NCI-H2196 (cell line): Measurements from ENCODE around the gene SMYD2.
"Not testable (repeated sequence)": the region's sequence is repeated elsewhere in the genome, so short reads cannot be mapped to it uniquely, and the experiment has no call there.

Experiments used
- DNase-seq: peaks from one replicate; lab custom pipeline; 2025; ENCODE audit not compliant: unreplicated experiment; lab: John Stamatoyannopoulos, UW

SMYD2 gene

GRCh38 chr1:214271174-214271858 is 9.6 kb upstream of the SMYD2 start:
- no peak for DNase-seq

- DNase-seq = no peak
Measured at GRCh38 chr1:214271995-214272731, 8.8 kb upstream of the SMYD2 start.

GRCh38 chr1:214272964-214273533 is 7.9 kb upstream of the SMYD2 start:
- no peak for DNase-seq

GRCh38 chr1:214275700-214276099 is 5.3 kb upstream of the SMYD2 start:
- DNase-seq = not testable (repeated sequence)

- no peak for DNase-seq
Measured at GRCh38 chr1:214276786-214277185, 4.2 kb upstream of the SMYD2 start.

- DNase-seq = no peak
Measured at GRCh38 chr1:214277704-214278635, 3.0 kb upstream of the SMYD2 start.

GRCh38 chr1:214280386-214281020 is 456 bp upstream of the SMYD2 start:
- DNase-seq = peak; percentile 9

GRCh38 chr1:214281720-214282629 is 1.0 kb downstream of the SMYD2 start:
- peak; percentile 55 for DNase-seq

- no peak for DNase-seq
Measured at GRCh38 chr1:214282630-214283242, 1.8 kb downstream of the SMYD2 start.

GRCh38 chr1:214285610-214286440 is 4.9 kb downstream of the SMYD2 start:
- DNase-seq = no peak

GRCh38 chr1:214287884-214288283 is 6.9 kb downstream of the SMYD2 start:
- DNase-seq = no peak

GRCh38 chr1:214289574-214290272 is 8.8 kb downstream of the SMYD2 start:
- no peak for DNase-seq

- no peak for DNase-seq
Measured at GRCh38 chr1:214290424-214291037, 9.6 kb downstream of the SMYD2 start.

- DNase-seq = no peak
Measured at GRCh38 chr1:214292322-214292721, 11.4 kb downstream of the SMYD2 start.

- DNase-seq = no peak
Measured at GRCh38 chr1:214295934-214296333, 15.0 kb downstream of the SMYD2 start.

- DNase-seq = no peak
Measured at GRCh38 chr1:214296860-214297745, 16.1 kb downstream of the SMYD2 start.
